Skeletal muscle tissue (tissue), 4 donors: ENCODE results near the gene SOD3. TPM values are rescaled to one million over a fixed set of nuclear protein-coding genes. Genes with fewer than 3 reads are reported as not detected.

ENCODE experiments used
- H3K27ac ChIP-seq: one replicate; pipeline ENCODE4 v1.7.0; 2013; ENCODE audit warnings: mild to moderate bottlenecking, low read depth, low read length, inconsistent platforms
- H3K27me3 ChIP-seq, 3 donors: one replicate each; pipeline ENCODE4 v1.7.0; 2013; ENCODE audit warnings: low read length in 3 of 3; ENCODE audit not compliant: control insufficient read depth in 3 of 3, insufficient read depth in 3 of 3
- H3K36me3 ChIP-seq, 3 donors: one replicate each; pipeline ENCODE4 v1.7.0; 2013; ENCODE audit warnings: low read length in 3 of 3; ENCODE audit not compliant: control insufficient read depth in 3 of 3, insufficient read depth in 3 of 3
- H3K4me1 ChIP-seq, 3 donors: one replicate each; pipeline ENCODE4 v1.7.0; 2013; ENCODE audit warnings: low read length in 3 of 3, mild to moderate bottlenecking in 3 of 3; ENCODE audit not compliant: control insufficient read depth in 3 of 3, insufficient read depth in 3 of 3
- H3K4me3 ChIP-seq, 3 donors: one replicate each; pipeline ENCODE4 v1.7.0; 2013; ENCODE audit warnings: low read length in 3 of 3
- H3K9ac ChIP-seq, 3 donors: one replicate each; pipeline ENCODE4 v1.7.0; 2013; ENCODE audit warnings: low read length in 3 of 3, mild to moderate bottlenecking in 3 of 3, moderate library complexity in 2 of 3, low read depth in 1 of 3
- H3K9me3 ChIP-seq, 3 donors: one replicate each; pipeline ENCODE4 v1.7.0; 2013; ENCODE audit warnings: low read length in 3 of 3; ENCODE audit not compliant: control insufficient read depth in 3 of 3
- total RNA-seq: library from RNA; depleted of rRNA; stranded (reverse); fragments of >200 nt; gene quantifications from one replicate; pipeline ENCODE4 v1.2.3, GENCODE V29; 2014
- donor health status: Osteomylitis.

The SOD3 gene
- total RNA-seq, 1 donor from 2014 or later: 13.6 TPM

- no peaks in the 10 kb centered on the region for H3K9me3 ChIP-seq
- no peak overlapping the region for H3K4me3 ChIP-seq
- H3K9ac ChIP-seq: no peak overlapping the region
- H3K27me3 ChIP-seq: no peaks in the 10 kb centered on the region
- H3K36me3 ChIP-seq: no peaks in the 10 kb centered on the region
- H3K27ac ChIP-seq: no peak overlapping the region
- H3K4me1 ChIP-seq: peaks cover 3 to 18% (median 17%) of the 10 kb centered on the region in 3 donors
Observed at GRCh38 chr4:24764345-24764744, 31.0 kb upstream of the SOD3 start.

GRCh38 chr4:24765376-24765988, 29.9 kb upstream of the SOD3 start:
- H3K27ac ChIP-seq: no peak overlapping the region
- H3K27me3 ChIP-seq: no peaks in the 10 kb centered on the region
- H3K9ac ChIP-seq: no peak overlapping the region
- H3K4me1 ChIP-seq: peaks cover 3 to 18% (median 17%) of the 10 kb centered on the region in 3 donors
- H3K36me3 ChIP-seq: no peaks in the 10 kb centered on the region
- no peaks in the 10 kb centered on the region for H3K9me3 ChIP-seq
- H3K4me3 ChIP-seq: no peak overlapping the region

- no peaks in the 10 kb centered on the region for H3K27me3 ChIP-seq
- H3K36me3 ChIP-seq: no peaks in the 10 kb centered on the region
- no peak overlapping the region for H3K27ac ChIP-seq
- peaks cover 3 to 19% (median 16%) of the 10 kb centered on the region in 3 donors for H3K4me1 ChIP-seq
- H3K4me3 ChIP-seq: no peak overlapping the region
- no peaks in the 10 kb centered on the region for H3K9me3 ChIP-seq
- H3K9ac ChIP-seq: no peak overlapping the region
Observed at GRCh38 chr4:24768006-24768405, 27.4 kb upstream of the SOD3 start.

GRCh38 chr4:24768604-24769003, 26.8 kb upstream of the SOD3 start:
- peaks cover 3 to 15% (median 12%) of the 10 kb centered on the region in 3 donors for H3K4me1 ChIP-seq
- no peak overlapping the region for H3K9ac ChIP-seq
- no peaks in the 10 kb centered on the region for H3K27me3 ChIP-seq
- no peak overlapping the region for H3K4me3 ChIP-seq
- no peaks in the 10 kb centered on the region for H3K36me3 ChIP-seq
- no peak overlapping the region for H3K27ac ChIP-seq
- H3K9me3 ChIP-seq: no peaks in the 10 kb centered on the region

- no peaks in the 10 kb centered on the region for H3K9me3 ChIP-seq
- H3K4me1 ChIP-seq: peaks cover 0 to 10% (median 3%) of the 10 kb centered on the region in 3 donors
- H3K9ac ChIP-seq: no peak overlapping the region
- H3K27me3 ChIP-seq: no peaks in the 10 kb centered on the region
- no peak overlapping the region for H3K4me3 ChIP-seq
- H3K36me3 ChIP-seq: no peaks in the 10 kb centered on the region
- H3K27ac ChIP-seq: no peak overlapping the region
Observed at GRCh38 chr4:24769571-24769970, 25.8 kb upstream of the SOD3 start.

GRCh38 chr4:24770032-24770584, 25.3 kb upstream of the SOD3 start:
- Histone ChIP-seq H3K36me3 (no peaks in the 10 kb centered on the region), H3K9ac (no peak overlapping the region), H3K27me3 (no peaks in the 10 kb centered on the region), H3K4me3 (no peak overlapping the region), H3K9me3 (no peaks in the 10 kb centered on the region), H3K4me1 (peaks cover 0 to 10% (median 3%) of the 10 kb centered on the region in 3 donors), H3K27ac (no peak overlapping the region)

GRCh38 chr4:24770667-24771066, 24.7 kb upstream of the SOD3 start:
- H3K4me3 ChIP-seq: no peak overlapping the region
- H3K36me3 ChIP-seq: no peaks in the 10 kb centered on the region
- no peak overlapping the region for H3K27ac ChIP-seq
- H3K9ac ChIP-seq: no peak overlapping the region
- H3K9me3 ChIP-seq: no peaks in the 10 kb centered on the region
- H3K27me3 ChIP-seq: no peaks in the 10 kb centered on the region
- H3K4me1 ChIP-seq: peaks cover 0 to 4% (median 0%) of the 10 kb centered on the region in 3 donors

GRCh38 chr4:24771241-24771640, 24.1 kb upstream of the SOD3 start:
- Histone ChIP-seq H3K4me1 (peaks cover 0 to 4% (median 0%) of the 10 kb centered on the region in 3 donors), H3K9me3 (no peaks in the 10 kb centered on the region), H3K27ac (no peak overlapping the region), H3K27me3 (no peaks in the 10 kb centered on the region), H3K9ac (no peak overlapping the region), H3K36me3 (no peaks in the 10 kb centered on the region), H3K4me3 (no peak overlapping the region)

GRCh38 chr4:24772061-24772705, 23.2 kb upstream of the SOD3 start:
- peaks cover 0 to 4% (median 0%) of the 10 kb centered on the region in 3 donors for H3K4me1 ChIP-seq
- no peaks in the 10 kb centered on the region for H3K9me3 ChIP-seq
- H3K27ac ChIP-seq: no peak overlapping the region

GRCh38 chr4:24772952-24773351, 22.4 kb upstream of the SOD3 start:
- no peaks in the 10 kb centered on the region for H3K9me3 ChIP-seq
- H3K36me3 ChIP-seq: no peaks in the 10 kb centered on the region
- H3K9ac ChIP-seq: no peak overlapping the region
- no peak overlapping the region for H3K27ac ChIP-seq
- H3K4me3 ChIP-seq: no peak overlapping the region
- no peaks in the 10 kb centered on the region for H3K27me3 ChIP-seq
- H3K4me1 ChIP-seq: peaks cover 0 to 5% (median 4%) of the 10 kb centered on the region in 3 donors

More at GRCh38 chr4:24772061-24772705, 23.2 kb upstream of the SOD3 start:
- H3K9ac ChIP-seq: no peak overlapping the region
- H3K4me3 ChIP-seq: no peak overlapping the region
- no peaks in the 10 kb centered on the region for H3K27me3 ChIP-seq
- H3K36me3 ChIP-seq: no peaks in the 10 kb centered on the region
